HepG2 (cell line): Measurements from ENCODE around the gene SREBF1. TPM values are rescaled to one million over a fixed set of nuclear protein-coding genes. Genes with fewer than 3 reads are reported as not detected.
A peak's percentile ranks its signal among the peaks of the same experiment; 100 is the strongest.

ENCODE experiments used
- AGO1 ChIP-seq: fragments of 200-400 bp; formaldehyde crosslinking; IDR thresholded peaks from 2 replicates; pipeline ENCODE4 v1.6.1; 2017; ENCODE audit warnings: mild to moderate bottlenecking, low read depth, low read length, moderate library complexity; ENCODE audit not compliant: poor library complexity, severe bottlenecking
- BRF2 ChIP-seq: sonication (generic); formaldehyde crosslinking; IDR thresholded peaks from 2 replicates; pipeline ENCODE4 v1.8.1; 2022; ENCODE audit warnings: mild to moderate bottlenecking, missing genetic modification reagents
- FOXJ3 ChIP-seq: sonication (generic); formaldehyde crosslinking; IDR thresholded peaks from 2 replicates; pipeline ENCODE4 v1.4.0; 2020; ENCODE audit warnings: missing genetic modification reagents, mild to moderate bottlenecking, borderline replicate concordance
- GABPA ChIP-seq, 2 experiments: IDR thresholded peaks; 2 replicates each; pipeline ENCODE4 v1.6.1; 2011 to 2016; ENCODE audit warnings: low read depth in 2 of 2, low read length in 1 of 2, missing biosample characterization in 1 of 2, missing genetic modification characterization in 1 of 2
- JDP2 ChIP-seq: sonication (generic); formaldehyde crosslinking; IDR thresholded peaks from 2 replicates; pipeline ENCODE4 v1.8.1; 2022; ENCODE audit warnings: missing genetic modification reagents, borderline replicate concordance
- MAX ChIP-seq: IDR thresholded peaks from 2 replicates; pipeline ENCODE4 v1.6.1; 2012; ENCODE audit warnings: inconsistent platforms
- MLXIP ChIP-seq: sonication (generic); formaldehyde crosslinking; IDR thresholded peaks from 2 replicates; pipeline ENCODE4 v1.9.0; 2021; ENCODE audit warnings: missing genetic modification reagents, borderline replicate concordance
- MTERF4 ChIP-seq: sonication (generic); formaldehyde crosslinking; IDR thresholded peaks from 2 replicates; pipeline ENCODE4 v1.8.0; 2023; ENCODE audit warnings: mild to moderate bottlenecking, missing genetic modification reagents
- NFRKB ChIP-seq: fragments of 450-650 bp; IDR thresholded peaks from 2 replicates; pipeline ENCODE4 v1.6.1; 2017
- NFYC ChIP-seq: IDR thresholded peaks from 2 replicates; pipeline ENCODE4 v1.6.1; 2016; ENCODE audit warnings: missing genetic modification reagents, missing compliant biosample characterization
- NRL ChIP-seq: sonication (generic); formaldehyde crosslinking; IDR thresholded peaks from 2 replicates; pipeline ENCODE4 v1.5.0; 2020; ENCODE audit warnings: missing genetic modification reagents, mild to moderate bottlenecking, moderate library complexity, borderline replicate concordance
- POLR2A ChIP-seq, 2 experiments: IDR thresholded peaks; 2 replicates each; pipeline ENCODE4 v1.6.1; 2011; ENCODE audit warnings: low read depth in 2 of 2, low read length in 2 of 2, mild to moderate bottlenecking in 1 of 2, moderate library complexity in 1 of 2; ENCODE audit not compliant: insufficient read depth in 1 of 2
- RFX3 ChIP-seq: IDR thresholded peaks from 2 replicates; pipeline ENCODE4 v1.6.1; 2016; ENCODE audit warnings: missing biosample characterization, missing genetic modification reagents
- SNAI1 ChIP-seq: sonication (generic); formaldehyde crosslinking; IDR thresholded peaks from 2 replicates; pipeline ENCODE4 v1.5.0; 2020; ENCODE audit warnings: mild to moderate bottlenecking, missing genetic modification reagents, borderline replicate concordance
- SRSF4 ChIP-seq: fragments of 200-400 bp; formaldehyde crosslinking; IDR thresholded peaks from one replicate; pipeline ENCODE4 v1.6.1; 2018; ENCODE audit warnings: mild to moderate bottlenecking, low read depth, low read length, moderate library complexity; ENCODE audit not compliant: poor library complexity, severe bottlenecking
- ZNF484 ChIP-seq: sonication (generic); formaldehyde crosslinking; IDR thresholded peaks from 2 replicates; pipeline ENCODE4 v1.5.1; 2020; ENCODE audit warnings: mild to moderate bottlenecking, low read depth, missing genetic modification reagents, borderline replicate concordance
- ZNF609 ChIP-seq: sonication (generic); formaldehyde crosslinking; IDR thresholded peaks from 2 replicates; pipeline ENCODE4 v1.4.0; 2020; ENCODE audit warnings: mild to moderate bottlenecking, missing genetic modification reagents, borderline replicate concordance
- ZNF616 ChIP-seq: sonication (generic); formaldehyde crosslinking; IDR thresholded peaks from 2 replicates; pipeline ENCODE4 v1.5.0; 2020; ENCODE audit warnings: low read depth, mild to moderate bottlenecking, missing genetic modification reagents
- ZNF839 ChIP-seq: sonication (generic); formaldehyde crosslinking; IDR thresholded peaks from 2 replicates; pipeline ENCODE4 v1.4.0; 2020; ENCODE audit warnings: missing genetic modification reagents, mild to moderate bottlenecking, borderline replicate concordance
- ZSCAN31 ChIP-seq: sonication (generic); formaldehyde crosslinking; IDR thresholded peaks from 2 replicates; pipeline ENCODE4 v1.5.0; 2020; ENCODE audit warnings: low read depth, mild to moderate bottlenecking, missing genetic modification reagents
- polyA plus RNA-seq, 8 experiments: library from polyadenylated mRNA; depleted of rRNA in 3 of 8; stranded (reverse) in 7 of 8; unstranded in 1 of 8; fragments of >200 nt; fragmentation: Illumina TruSeq in 4 of 8; extraction: Trizol in 4 of 8; gene quantifications; 2 replicates each; pipeline versions ENCODE4 v1.2.1 to v1.2.3, GENCODE V29; 2011 to 2016; ENCODE audit warnings: low read depth in 4 of 8, missing spikeins in 1 of 8, mixed read lengths in 1 of 8; ENCODE audit not compliant: insufficient read depth in 1 of 8
- total RNA-seq, 5 experiments: library from RNA; depleted of rRNA; stranded (reverse); fragments of >200 nt; fragmentation: Illumina TruSeq; extraction: Trizol; gene quantifications; 2 replicates each; pipeline ENCODE4 v1.2.3, GENCODE V29; 2016; ENCODE audit warnings: low read depth in 1 of 5

SREBF1 gene
- total and polyA plus RNA-seq, 2 of the 13 experiments (the other 11 are each of a cell fraction or from before 2014, with no cell fraction given) = 34.3 to 38.0 TPM

GRCh38 chr17:17830740-17831207 lies 6.0 kb downstream of the SREBF1 start (continued):
- no peak for TF ChIP-seq MLXIP (CRISPR knock-in tag)
- peak; percentile 87 for TF ChIP-seq ZSCAN31
- TF ChIP-seq SRSF4 = no peak
- peak; percentile 31 to 46; a peak in 1 of 4 replicates for TF ChIP-seq POLR2A (IDR thresholded peaks at IDR 0.05; ENCODE audit: insufficient read depth in 1 of 2, low read depth in 2 of 2, low read length in 2 of 2)
- TF ChIP-seq AGO1 = no peak
- TF ChIP-seq NRL (CRISPR knock-in tag) = peak; percentile 76; the same call in 1 of the 2 replicates
- no peak for TF ChIP-seq GABPA (IDR thresholded peaks at IDR 0.05; ENCODE audit: low read depth, low read length)
- peak; percentile 69 for TF ChIP-seq GABPA (CRISPR knock-in tag; IDR thresholded peaks at IDR 0.05; ENCODE audit: low read depth)
- no peak for TF ChIP-seq NFRKB
- no peak for TF ChIP-seq BRF2 (CRISPR knock-in tag)
- peak; percentile 78; the same call in 1 of the 2 replicates for TF ChIP-seq FOXJ3 (CRISPR knock-in tag)
- TF ChIP-seq MTERF4 = peak; percentile 81; the same call in 1 of the 2 replicates
- TF ChIP-seq MAX = peak; percentile 100
- peak; percentile 78 for TF ChIP-seq RFX3 (CRISPR knock-in tag)
- TF ChIP-seq ZNF609 (CRISPR knock-in tag) = peak; percentile 87
- TF ChIP-seq SNAI1 (CRISPR knock-in tag) = no peak
- no peak; the same call in 1 of the 2 replicates for TF ChIP-seq JDP2
- TF ChIP-seq ZNF616 (CRISPR knock-in tag) = peak; percentile 58; the same call in 1 of the 2 replicates
- TF ChIP-seq ZNF839 (CRISPR knock-in tag) = no peak
- peak; percentile 43; the same call in 1 of the 2 replicates for TF ChIP-seq NFYC (CRISPR knock-in tag)
- TF ChIP-seq ZNF484 (CRISPR knock-in tag) = no peak
